ENCODE data around the gene MAP2K5.

MAP2K5 gene

DNA sequence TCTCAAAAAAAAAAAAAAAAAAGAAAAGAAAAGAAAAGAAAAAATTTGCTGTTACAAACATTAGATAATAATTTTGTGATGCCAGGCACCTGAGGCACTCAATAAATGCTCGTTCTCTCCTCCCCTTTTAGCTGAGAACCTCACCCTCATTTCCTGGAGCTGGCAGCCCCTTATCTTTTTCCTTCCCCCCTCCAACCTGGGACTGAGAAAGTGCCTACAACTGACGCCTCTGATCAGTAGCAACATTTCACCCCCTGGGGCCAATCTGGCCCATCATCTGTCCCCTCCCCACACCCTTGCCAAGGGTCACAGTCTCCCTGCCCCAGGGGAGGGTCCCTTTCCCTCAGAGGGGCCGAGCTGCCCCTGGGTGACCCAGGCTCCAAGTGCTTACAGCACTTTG is 309.9 kb downstream of the MAP2K5 start:
- DNase-seq (ENCODE audit: insufficient read length, low spot score) (no peak), FAIRE-seq (no peak)
- no peak for TF ChIP-seq CTCF (IDR thresholded peaks at IDR 0.05; ENCODE audit: insufficient read depth, missing control alignments)

- TF ChIP-seq CTCF (IDR thresholded peaks at IDR 0.05; ENCODE audit: insufficient read depth, missing control alignments), result no peak
- FAIRE-seq, result no peak
- no peak for DNase-seq (ENCODE audit: insufficient read length, low spot score)
Measured at GRCh38 chr15:67853454-67853853, 311.0 kb downstream of the MAP2K5 start.

- no peak for TF ChIP-seq CTCF (IDR thresholded peaks at IDR 0.05; ENCODE audit: insufficient read depth, missing control alignments)
- DNase-seq (ENCODE audit: insufficient read length, low spot score) (no peak), FAIRE-seq (no peak)
Measured at GRCh38 chr15:67854358-67854757, 311.9 kb downstream of the MAP2K5 start.

DNA sequence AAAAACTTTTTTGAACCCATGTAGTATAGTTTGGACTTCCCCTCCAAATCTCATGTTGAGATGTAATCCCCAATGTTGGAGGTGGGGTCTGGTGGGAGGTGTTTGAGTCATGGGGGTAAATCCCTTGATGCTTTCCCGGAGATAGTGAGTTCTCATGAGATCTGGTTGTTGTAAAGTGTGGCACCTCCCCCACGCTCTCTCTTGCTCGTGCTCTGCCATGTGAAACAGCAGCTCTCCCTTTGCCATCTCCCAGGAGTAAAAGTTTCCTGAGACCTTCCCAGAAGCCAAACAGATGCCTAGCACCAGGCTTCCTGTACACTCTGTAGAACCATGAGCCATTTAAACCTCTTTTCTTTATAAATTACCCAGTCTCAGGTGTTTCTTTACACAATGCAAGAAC is 313.3 kb downstream of the MAP2K5 start:
- TF ChIP-seq CTCF (IDR thresholded peaks at IDR 0.05; ENCODE audit: insufficient read depth, missing control alignments), result no peak
- DNase-seq (ENCODE audit: insufficient read length, low spot score) (no peak), FAIRE-seq (no peak)
